HCT116 (cell line): ENCODE data around the gene FRY.

Experiments used
- CTCF ChIP-seq, 3 experiments: fragments of 200-600 bp in 1 of 3; sonication (generic) in 1 of 3; IDR thresholded peaks in 2 of 3; conservative IDR thresholded peaks in 1 of 3; 2 replicates each; pipeline ENCODE4 v1.5.1; 2012 to 2017; ENCODE audit warnings: low read depth in 2 of 3, low read length in 2 of 3, antibody characterized with exemption in 1 of 3, borderline replicate concordance in 1 of 3, control low read depth in 1 of 3, mild to moderate bottlenecking in 1 of 3, mixed read lengths in 1 of 3, mixed run types in 1 of 3, moderate library complexity in 1 of 3; ENCODE audit not compliant: insufficient read depth in 1 of 3
- MAX ChIP-seq: IDR thresholded peaks from 2 replicates; pipeline ENCODE4 v1.6.1; 2012
- SP1 ChIP-seq: IDR thresholded peaks from 2 replicates; pipeline ENCODE4 v1.6.1; 2012; ENCODE audit warnings: low read depth

- TF ChIP-seq SP1: no peak
- TF ChIP-seq MAX: no peak
- no peak for TF ChIP-seq CTCF (IDR thresholded peaks at IDR 0.05 in 2 of 3, conservative IDR thresholded peaks at IDR 0.05 in 1 of 3; ENCODE audit: borderline replicate concordance in 1 of 3, insufficient read depth in 1 of 3, low read depth in 2 of 3, low read length in 2 of 3)
These were observed 95.2 kb downstream of the FRY start for GRCh38 chr13:32126756-32127155.
